HEK293T (cell line): ENCODE data around the gene CTR9.

Experiments
- BHLHE40 ChIP-seq: fragments of 450-650 bp; IDR thresholded peaks from 2 replicates; pipeline ENCODE4 v1.6.1; 2016; ENCODE audit warnings: mild to moderate bottlenecking, moderate library complexity, borderline replicate concordance
- FOXA1 ChIP-seq: fragments of 450-650 bp; IDR thresholded peaks from 2 replicates; pipeline ENCODE4 v1.6.1; 2016; ENCODE audit warnings: mild to moderate bottlenecking
- FOXK2 ChIP-seq: fragments of 450-650 bp; IDR thresholded peaks from 2 replicates; pipeline ENCODE4 v1.6.1; 2016; ENCODE audit warnings: mild to moderate bottlenecking
- HDGF ChIP-seq: fragments of 450-650 bp; IDR thresholded peaks from 2 replicates; pipeline ENCODE4 v1.6.1; 2017; ENCODE audit warnings: antibody characterized with exemption, borderline replicate concordance
- L3MBTL2 ChIP-seq: fragments of 450-650 bp; conservative IDR thresholded peaks from 2 replicates; pipeline ENCODE4 v1.6.1; 2016; ENCODE audit warnings: mild to moderate bottlenecking
- LEF1 ChIP-seq: fragments of 450-650 bp; IDR thresholded peaks from 2 replicates; pipeline ENCODE4 v1.6.1; 2017; ENCODE audit warnings: mild to moderate bottlenecking, borderline replicate concordance
- PKNOX1 ChIP-seq: fragments of 450-650 bp; IDR thresholded peaks from 2 replicates; pipeline ENCODE4 v1.6.1; 2016
- SP1 ChIP-seq: fragments of 450-650 bp; IDR thresholded peaks from 2 replicates; pipeline ENCODE4 v1.6.1; 2017

- TF ChIP-seq FOXA1 (no peak), PKNOX1 (no peak), L3MBTL2 (no peak), SP1 (no peak), BHLHE40 (no peak), FOXK2 (no peak), LEF1 (no peak), HDGF (no peak)
Measured at GRCh38 chr11:10803676-10804075, 52.6 kb downstream of the CTR9 start.
